GM21515 (cell line): ENCODE data around the gene MNAT1.
"Not testable (repeated sequence)": the region's sequence is repeated elsewhere in the genome, so short reads cannot be mapped to it uniquely, and the experiment has no call there.

Experiments used
- ATAC-seq: cut with Tn5 transposase; IDR thresholded peaks from one replicate; pipeline ENCODE4 v1.9.1; 2021; ENCODE audit not compliant: unreplicated experiment

The MNAT1 gene

GRCh38 chr14:60800409-60800808 lies 65.8 kb downstream of the MNAT1 start:
- ATAC-seq = no peak

DNA sequence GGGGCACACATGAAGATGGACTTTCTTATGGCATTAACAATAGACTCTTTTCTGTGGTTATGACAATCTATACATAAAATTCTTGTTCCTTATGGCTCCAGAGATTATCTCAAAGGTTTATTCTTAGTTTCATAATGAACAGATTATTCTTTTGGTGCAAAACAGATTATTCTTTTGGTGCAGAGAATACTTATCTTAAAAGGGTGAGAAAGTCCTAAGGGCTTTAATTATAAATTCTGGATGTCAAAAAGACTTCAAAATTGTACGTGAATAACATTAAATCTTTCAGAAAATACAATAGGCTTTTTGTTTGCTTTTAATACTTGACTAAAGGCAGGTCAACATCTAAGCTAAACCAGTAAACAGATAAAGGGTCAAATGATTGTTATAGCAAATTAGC lies 69.3 kb downstream of the MNAT1 start:
- no peak for ATAC-seq

- no peak for ATAC-seq
These were observed 71.4 kb downstream of the MNAT1 start for GRCh38 chr14:60805841-60806430.

GRCh38 chr14:60807247-60807646 lies 72.7 kb downstream of the MNAT1 start:
- no peak for ATAC-seq

- ATAC-seq = no peak
These were observed 73.4 kb downstream of the MNAT1 start for GRCh38 chr14:60807971-60808370.

GRCh38 chr14:60812987-60813386 lies 78.4 kb downstream of the MNAT1 start:
- no peak for ATAC-seq

GRCh38 chr14:60815371-60815770 lies 80.8 kb downstream of the MNAT1 start:
- ATAC-seq = peak; percentile 96

GRCh38 chr14:60817113-60817512 lies 82.6 kb downstream of the MNAT1 start:
- no peak for ATAC-seq

- no peak for ATAC-seq
These were observed 85.0 kb downstream of the MNAT1 start for GRCh38 chr14:60819575-60819974.

DNA sequence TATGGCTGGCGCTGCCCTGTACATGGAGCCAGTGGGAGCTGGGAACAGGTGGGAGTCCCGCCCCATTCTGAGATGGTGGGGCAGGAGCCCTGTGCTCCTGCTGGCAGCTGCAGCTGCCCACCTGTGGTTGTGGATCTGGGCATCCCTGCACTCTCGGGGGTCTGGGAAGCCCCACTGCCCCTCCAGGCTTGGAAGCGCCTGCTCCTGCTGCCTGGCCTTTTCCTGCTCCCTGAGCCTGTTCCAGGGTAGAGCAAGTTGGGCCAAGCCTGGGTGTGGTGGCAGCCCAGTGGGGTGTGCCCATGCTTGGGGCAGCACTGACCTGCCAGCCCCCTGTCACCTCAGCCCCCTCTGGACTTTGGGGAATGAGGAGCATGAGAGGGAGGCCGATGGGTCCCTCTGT lies 104.0 kb downstream of the MNAT1 start:
- ATAC-seq = no peak

DNA sequence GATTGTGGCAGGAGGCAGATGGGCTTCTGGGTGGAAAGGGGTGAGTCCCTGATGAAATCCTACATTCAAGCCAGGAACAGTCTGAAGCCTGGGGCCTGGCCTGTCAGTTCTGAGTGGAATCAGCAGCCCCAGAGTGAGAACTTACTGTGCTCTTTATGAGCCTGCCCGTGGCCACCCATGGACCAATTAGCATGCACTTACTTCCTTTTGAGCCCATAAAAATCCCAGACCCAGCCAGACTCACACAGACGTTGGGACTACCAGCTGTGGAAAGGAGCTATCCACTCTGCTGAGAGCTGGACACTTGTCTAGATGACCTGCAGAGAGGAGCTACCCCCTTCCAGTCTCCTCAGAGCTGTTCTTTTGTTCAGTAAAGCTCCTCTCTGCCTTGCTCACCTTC lies 104.5 kb downstream of the MNAT1 start:
- no peak for ATAC-seq

- ATAC-seq = no peak
These were observed 105.1 kb downstream of the MNAT1 start for GRCh38 chr14:60839657-60840056.

DNA sequence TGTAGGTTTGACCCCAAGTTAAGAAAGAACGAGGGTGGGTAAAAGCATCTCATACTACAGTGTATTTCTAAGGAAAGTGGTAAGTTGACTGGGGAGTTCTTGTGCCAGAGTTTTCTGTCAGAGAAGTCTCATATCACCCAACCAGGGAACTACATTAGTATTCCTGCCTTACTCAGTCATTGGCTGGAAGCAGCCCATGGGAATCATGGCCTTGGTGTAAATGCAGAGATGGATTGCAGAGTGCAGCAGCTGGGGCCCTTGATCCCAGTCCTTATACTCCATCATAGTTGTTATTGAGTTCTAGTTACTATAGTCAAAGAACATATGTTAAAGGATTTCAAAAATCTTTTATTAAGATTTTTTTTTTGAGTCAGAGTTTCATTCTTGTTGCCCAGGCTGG lies 105.8 kb downstream of the MNAT1 start:
- ATAC-seq = no peak

GRCh38 chr14:60845523-60845922 lies 111.0 kb downstream of the MNAT1 start:
- peak; percentile 95 for ATAC-seq

GRCh38 chr14:60848066-60848465 lies 113.5 kb downstream of the MNAT1 start:
- no peak for ATAC-seq

DNA sequence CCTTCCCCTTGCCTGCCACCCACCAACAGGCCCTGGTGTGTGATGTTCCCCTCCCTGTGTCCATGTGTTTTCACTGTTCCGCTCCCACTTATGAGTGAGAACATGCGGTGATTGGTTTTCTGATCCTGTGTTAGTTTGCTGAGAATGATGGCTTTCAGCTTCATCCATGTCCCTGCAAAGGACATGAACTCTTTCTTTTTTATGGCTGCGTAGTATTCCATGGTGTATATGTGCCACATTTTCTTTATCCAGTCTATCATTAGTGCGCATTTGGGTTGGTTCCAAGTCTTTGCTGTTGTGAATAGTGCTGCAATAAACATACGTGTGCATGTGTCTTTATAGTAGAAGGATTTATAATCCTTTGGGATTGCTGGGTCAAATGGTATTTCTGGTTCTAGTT lies 117.1 kb downstream of the MNAT1 start:
- ATAC-seq = not testable (repeated sequence)

- ATAC-seq = no peak
These were observed 121.5 kb downstream of the MNAT1 start for GRCh38 chr14:60856111-60856510.

DNA sequence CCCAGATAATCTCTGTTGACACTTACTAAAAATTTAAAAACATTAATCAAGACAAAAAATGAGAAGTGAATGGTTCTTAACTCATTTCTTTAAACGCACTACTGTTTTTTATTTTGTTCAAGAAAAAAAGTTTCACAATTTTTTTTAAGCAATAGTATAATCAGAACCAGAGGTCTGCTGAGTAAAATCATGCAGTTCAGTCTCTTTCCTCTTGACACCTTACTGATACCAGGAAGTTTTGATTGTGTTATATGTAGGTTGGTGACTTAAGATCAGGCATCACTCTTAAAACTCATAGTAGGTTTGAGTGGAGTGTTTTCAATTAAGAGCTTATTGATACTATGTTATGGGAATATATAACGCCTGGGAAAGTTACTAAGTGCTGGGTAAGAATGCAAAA lies 125.0 kb downstream of the MNAT1 start:
- ATAC-seq = no peak

GRCh38 chr14:60861545-60862140 lies 127.1 kb downstream of the MNAT1 start:
- no peak for ATAC-seq

GRCh38 chr14:60862283-60862682 lies 127.7 kb downstream of the MNAT1 start:
- ATAC-seq = no peak

GRCh38 chr14:60863249-60863648 lies 128.7 kb downstream of the MNAT1 start:
- no peak for ATAC-seq

DNA sequence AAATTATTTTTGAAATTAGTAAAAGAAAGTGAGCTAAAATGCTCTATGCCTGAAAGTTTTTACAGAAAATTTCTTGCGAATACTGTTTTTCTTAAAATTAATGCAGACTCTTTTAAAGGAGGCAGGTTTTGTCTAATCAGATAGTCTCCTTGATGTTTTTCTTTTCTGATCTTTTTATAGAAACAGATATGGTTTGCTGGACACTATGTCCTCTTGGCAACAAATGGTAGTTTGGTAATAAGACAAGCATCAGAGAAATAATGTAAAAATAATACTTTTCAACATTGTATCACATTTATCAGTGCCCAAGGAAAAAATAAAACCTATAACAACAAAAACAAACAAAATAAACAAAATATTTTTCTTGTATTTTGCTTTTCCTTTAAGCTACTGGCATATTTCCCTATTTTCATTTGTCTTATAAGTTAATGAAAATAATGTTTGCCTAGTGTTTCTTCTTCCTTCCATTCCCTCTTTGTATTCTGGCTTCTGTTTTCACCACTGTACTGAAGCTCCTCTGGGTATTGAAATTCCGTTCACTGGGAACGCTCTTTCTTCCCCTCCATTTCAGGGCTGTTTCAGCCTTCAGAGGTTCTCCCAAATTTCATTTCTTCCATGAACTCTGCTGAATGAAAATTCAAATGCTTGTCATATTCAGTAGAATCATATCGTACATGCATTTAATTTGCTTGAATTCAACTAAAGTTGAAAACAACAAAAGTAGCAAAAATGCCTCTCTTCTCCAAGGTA lies 131.0 kb downstream of the MNAT1 start:
- ATAC-seq = no peak
